WTC11 (cell line): ENCODE results near the gene SYNM. TPM values are rescaled to one million over a fixed set of nuclear protein-coding genes. Genes with fewer than 3 reads are reported as not detected.

ENCODE experiments used
- ATAC-seq: fragments of 200-7000 bp; cut with Tn5 transposase; 2 replicates; pipeline ENCODE4 v1.10.0; 2021; ENCODE audit warnings: mild to moderate bottlenecking, moderate library complexity
- CTCF ChIA-PET: fragments of 300-600 bp; sonication (Branson Sonifier 250); formaldehyde crosslinking; loops from one replicate; lab custom pipeline; 2021; ENCODE audit warnings: antibody characterized with exemption; lab: Charles Lee
- POLR2A ChIA-PET: fragments of 350-600 bp; sonication (Branson Sonifier 250); formaldehyde crosslinking; loops from one replicate; lab custom pipeline; 2021; ENCODE audit warnings: antibody characterized with exemption; lab: Charles Lee
- DNase-seq: peaks from one replicate; pipeline ENCODE4 v3.0.0; 2021; ENCODE audit warnings: low spot score
- H3K27ac Mint-ChIP-seq: 2 replicates; pipeline ENCODE4 v1.8.0; 2021; ENCODE audit warnings: mixed read lengths
- H3K27me3 Mint-ChIP-seq: 2 replicates; pipeline ENCODE4 v1.8.0; 2021; ENCODE audit warnings: low read depth, mild to moderate bottlenecking, moderate library complexity, mixed read lengths
- H3K36me3 Mint-ChIP-seq: 2 replicates; pipeline ENCODE4 v1.8.0; 2021; ENCODE audit warnings: mixed read lengths
- H3K4me1 Mint-ChIP-seq: 2 replicates; pipeline ENCODE4 v1.8.0; 2022; ENCODE audit warnings: mixed read lengths
- H3K4me3 Mint-ChIP-seq: 2 replicates; pipeline ENCODE4 v1.8.0; 2021; ENCODE audit warnings: mild to moderate bottlenecking, moderate library complexity, mixed read lengths
- H3K9me3 Mint-ChIP-seq: 2 replicates; pipeline ENCODE4 v1.8.0; 2021; ENCODE audit warnings: mixed read lengths
- E2F1 ChIP-seq: sonication (generic); formaldehyde crosslinking; IDR thresholded peaks from 2 replicates; pipeline ENCODE4 v1.8.0; 2022; ENCODE audit warnings: mild to moderate bottlenecking, missing genetic modification reagents
- FOXJ3 ChIP-seq: sonication (generic); formaldehyde crosslinking; IDR thresholded peaks from 2 replicates; pipeline ENCODE4 v1.9.0; 2021; ENCODE audit warnings: missing genetic modification reagents, mild to moderate bottlenecking, borderline replicate concordance
- FOXP1 ChIP-seq: sonication (generic); formaldehyde crosslinking; IDR thresholded peaks from 2 replicates; pipeline ENCODE4 v1.8.0; 2022; ENCODE audit warnings: missing genetic modification reagents, mild to moderate bottlenecking, moderate library complexity, borderline replicate concordance
- HMGXB4 ChIP-seq: sonication (generic); formaldehyde crosslinking; IDR thresholded peaks from 2 replicates; pipeline ENCODE4 v1.8.1; 2023; ENCODE audit warnings: mild to moderate bottlenecking, moderate library complexity, missing genetic modification reagents
- KAT7 ChIP-seq: sonication (generic); formaldehyde crosslinking; IDR thresholded peaks from 2 replicates; pipeline ENCODE4 v1.8.1; 2023; ENCODE audit warnings: missing genetic modification reagents, mild to moderate bottlenecking, borderline replicate concordance
- NFYB ChIP-seq: sonication (generic); formaldehyde crosslinking; conservative IDR thresholded peaks from 2 replicates; pipeline ENCODE4 v1.8.0; 2022; ENCODE audit warnings: low read depth, missing genetic modification reagents
- NR2C2 ChIP-seq: sonication (generic); formaldehyde crosslinking; IDR thresholded peaks from 2 replicates; pipeline ENCODE4 v1.8.0; 2022; ENCODE audit warnings: mild to moderate bottlenecking, missing genetic modification reagents
- NR3C1 ChIP-seq: sonication (generic); formaldehyde crosslinking; conservative IDR thresholded peaks from 2 replicates; pipeline ENCODE4 v1.8.1; 2023; ENCODE audit warnings: low read depth, mild to moderate bottlenecking, missing genetic modification reagents
- OVOL2 ChIP-seq: fragments of 250-450 bp; sonication (Bioruptor Pico); IDR thresholded peaks from 2 replicates; pipeline ENCODE4 v1.9.0; 2021; ENCODE audit warnings: mild to moderate bottlenecking, borderline replicate concordance
- PRRX2 ChIP-seq: fragments of 250-450 bp; sonication (Bioruptor Pico); IDR thresholded peaks from 2 replicates; pipeline ENCODE4 v1.8.0; 2021; ENCODE audit warnings: mild to moderate bottlenecking
- SOX15 ChIP-seq: fragments of 250-450 bp; sonication (Bioruptor Pico); IDR thresholded peaks from 2 replicates; pipeline ENCODE4 v1.9.0; 2021; ENCODE audit warnings: mild to moderate bottlenecking
- TCF7 ChIP-seq: sonication (generic); formaldehyde crosslinking; IDR thresholded peaks from 2 replicates; pipeline ENCODE4 v1.8.0; 2022; ENCODE audit warnings: mild to moderate bottlenecking, low read depth, missing genetic modification reagents, moderate library complexity
- ZNF263 ChIP-seq: sonication (generic); formaldehyde crosslinking; IDR thresholded peaks from 2 replicates; pipeline ENCODE4 v1.8.1; 2022; ENCODE audit warnings: low read depth, mild to moderate bottlenecking, moderate library complexity, missing genetic modification reagents
- ZNF317 ChIP-seq: sonication (generic); formaldehyde crosslinking; IDR thresholded peaks from 2 replicates; pipeline ENCODE4 v1.8.1; 2023; ENCODE audit warnings: low read depth, mild to moderate bottlenecking, moderate library complexity, missing genetic modification reagents, borderline replicate concordance
- ZNF396 ChIP-seq: fragments of 250-450 bp; sonication (Bioruptor Pico); IDR thresholded peaks from 2 replicates; pipeline ENCODE4 v1.8.0; 2021; ENCODE audit warnings: mild to moderate bottlenecking, moderate library complexity, borderline replicate concordance
- ZNF416 ChIP-seq: fragments of 250-450 bp; sonication (Bioruptor Pico); IDR thresholded peaks from 2 replicates; pipeline ENCODE4 v1.9.0; 2021; ENCODE audit warnings: mild to moderate bottlenecking, inconsistent platforms
- ZNF423 ChIP-seq: fragments of 250-450 bp; sonication (Bioruptor Pico); IDR thresholded peaks from 2 replicates; pipeline ENCODE4 v2.1.2; 2022; ENCODE audit warnings: mild to moderate bottlenecking, moderate library complexity
- ZNF532 ChIP-seq: fragments of 250-450 bp; sonication (Bioruptor Pico); IDR thresholded peaks from 2 replicates; pipeline ENCODE4 v1.9.0; 2021; ENCODE audit warnings: mild to moderate bottlenecking, borderline replicate concordance
- ZSCAN18 ChIP-seq: fragments of 250-450 bp; sonication (Bioruptor Pico); IDR thresholded peaks from 2 replicates; pipeline ENCODE4 v2.1.2; 2022; ENCODE audit warnings: mild to moderate bottlenecking, moderate library complexity
- total RNA-seq: library from RNA; stranded (reverse); gene quantifications from 3 replicates; pipeline ENCODE4 v1.2.3, GENCODE V29; 2021
- TF ChIP-seq, protein P1 (sequence below): sonication (generic); formaldehyde crosslinking; IDR thresholded peaks from 2 replicates; pipeline ENCODE4 v1.8.0; 2023; ENCODE audit warnings: mild to moderate bottlenecking, missing genetic modification reagents
- TF ChIP-seq, protein P2 (sequence below): fragments of 250-450 bp; sonication (Bioruptor Pico); IDR thresholded peaks from 2 replicates; pipeline ENCODE4 v1.9.0; 2021; ENCODE audit warnings: mild to moderate bottlenecking

The SYNM gene
- total RNA-seq, 1 experiment from 2014 or later, result 2.2 TPM

GRCh38 chr15:99118258-99118632, 13.4 kb downstream of the SYNM start:
- TF ChIP-seq ZNF423 (CRISPR knock-in tag), result no peak
- TF ChIP-seq NR2C2 (CRISPR knock-in tag), result no peak
- TF ChIP-seq TCF7, result no peak
- no peak for TF ChIP-seq FOXJ3
- no peak for TF ChIP-seq ZNF396 (CRISPR knock-in tag)
- TF ChIP-seq ZNF416, result no peak
- TF ChIP-seq OVOL2 (CRISPR knock-in tag), result no peak
- no peak for TF ChIP-seq ZSCAN18 (CRISPR knock-in tag)
- TF ChIP-seq, protein P1, sequence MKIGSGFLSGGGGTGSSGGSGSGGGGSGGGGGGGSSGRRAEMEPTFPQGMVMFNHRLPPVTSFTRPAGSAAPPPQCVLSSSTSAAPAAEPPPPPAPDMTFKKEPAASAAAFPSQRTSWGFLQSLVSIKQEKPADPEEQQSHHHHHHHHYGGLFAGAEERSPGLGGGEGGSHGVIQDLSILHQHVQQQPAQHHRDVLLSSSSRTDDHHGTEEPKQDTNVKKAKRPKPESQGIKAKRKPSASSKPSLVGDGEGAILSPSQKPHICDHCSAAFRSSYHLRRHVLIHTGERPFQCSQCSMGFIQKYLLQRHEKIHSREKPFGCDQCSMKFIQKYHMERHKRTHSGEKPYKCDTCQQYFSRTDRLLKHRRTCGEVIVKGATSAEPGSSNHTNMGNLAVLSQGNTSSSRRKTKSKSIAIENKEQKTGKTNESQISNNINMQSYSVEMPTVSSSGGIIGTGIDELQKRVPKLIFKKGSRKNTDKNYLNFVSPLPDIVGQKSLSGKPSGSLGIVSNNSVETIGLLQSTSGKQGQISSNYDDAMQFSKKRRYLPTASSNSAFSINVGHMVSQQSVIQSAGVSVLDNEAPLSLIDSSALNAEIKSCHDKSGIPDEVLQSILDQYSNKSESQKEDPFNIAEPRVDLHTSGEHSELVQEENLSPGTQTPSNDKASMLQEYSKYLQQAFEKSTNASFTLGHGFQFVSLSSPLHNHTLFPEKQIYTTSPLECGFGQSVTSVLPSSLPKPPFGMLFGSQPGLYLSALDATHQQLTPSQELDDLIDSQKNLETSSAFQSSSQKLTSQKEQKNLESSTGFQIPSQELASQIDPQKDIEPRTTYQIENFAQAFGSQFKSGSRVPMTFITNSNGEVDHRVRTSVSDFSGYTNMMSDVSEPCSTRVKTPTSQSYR (CRISPR knock-in tag), result no peak
- no peak for TF ChIP-seq ZNF263
- no peak for TF ChIP-seq ZNF317 (CRISPR knock-in tag)
- TF ChIP-seq PRRX2 (CRISPR knock-in tag), result no peak
- TF ChIP-seq SOX15 (CRISPR knock-in tag), result no peak
- no peak for TF ChIP-seq ZNF532
- no peak for TF ChIP-seq NR3C1 (CRISPR knock-in tag)
- TF ChIP-seq E2F1 (CRISPR knock-in tag), result no peak
- TF ChIP-seq, all 79 proteins: peak for 0
- POLR2A ChIA-PET, result no interaction called here
- CTCF ChIA-PET, result interaction anchor here (1.1 to 2.2 kb wide), 2 partner anchors 13 to 18 kb away, joined by 3 to 6 read pairs; partner anchors contain the start of gene SYNM
- Mint-ChIP-seq H3K36me3 (no peaks in the 10 kb centered on the region), H3K27me3 (no peaks in the 10 kb centered on the region; the same call in 1 of the 2 replicates), H3K27ac (no peak overlapping the region), H3K4me1 (peaks cover 11% of the 10 kb centered on the region), H3K9me3 (no peaks in the 10 kb centered on the region), H3K4me3 (no peak overlapping the region)
- ATAC-seq (no peak), DNase-seq (no peak)

- POLR2A ChIA-PET, result no interaction called here
- Mint-ChIP-seq H3K4me1 (peaks cover 18% of the 10 kb centered on the region), H3K27ac (no peak overlapping the region), H3K4me3 (no peak overlapping the region), H3K9me3 (no peaks in the 10 kb centered on the region), H3K36me3 (no peaks in the 10 kb centered on the region), H3K27me3 (no peaks in the 10 kb centered on the region; the same call in 1 of the 2 replicates)
- DNase-seq (no peak), ATAC-seq (no peak)
- CTCF ChIA-PET, result interaction anchor here (0.9 to 2.2 kb wide), 3 partner anchors 14 to 18 kb away, joined by 3 to 6 read pairs (median 3); partner anchors contain the start of gene SYNM
- no peak for TF ChIP-seq ZNF263
- no peak for TF ChIP-seq KAT7
- TF ChIP-seq HMGXB4 (CRISPR knock-in tag), result no peak
- no peak for TF ChIP-seq ZNF416
- TF ChIP-seq NFYB (CRISPR knock-in tag), result no peak
- TF ChIP-seq FOXP1 (CRISPR knock-in tag), result no peak
- TF ChIP-seq, protein P2, sequence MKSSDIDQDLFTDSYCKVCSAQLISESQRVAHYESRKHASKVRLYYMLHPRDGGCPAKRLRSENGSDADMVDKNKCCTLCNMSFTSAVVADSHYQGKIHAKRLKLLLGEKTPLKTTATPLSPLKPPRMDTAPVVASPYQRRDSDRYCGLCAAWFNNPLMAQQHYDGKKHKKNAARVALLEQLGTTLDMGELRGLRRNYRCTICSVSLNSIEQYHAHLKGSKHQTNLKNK, result no peak
These were observed 14.1 kb downstream of the SYNM start for GRCh38 chr15:99118801-99119546.
